SK-N-SH (cell line): ENCODE measurements around the gene MIPEP.

Experiments used
- CHD2 ChIP-seq: fragments of 150-350 bp; IDR thresholded peaks from 2 replicates; pipeline ENCODE4 v1.6.1; 2018; ENCODE audit warnings: low read length; ENCODE audit not compliant: partially characterized antibody
- CTCF ChIP-seq: fragments of 200-600 bp; sonication (generic); IDR thresholded peaks from 2 replicates; pipeline ENCODE4 v1.6.1; 2017; ENCODE audit warnings: antibody characterized with exemption, mild to moderate bottlenecking, moderate library complexity
- EP300 ChIP-seq, 2 experiments: IDR thresholded peaks; 2 replicates each; pipeline versions ENCODE4 v1.4.0 to v1.6.1; 2012; ENCODE audit warnings: borderline replicate concordance in 1 of 2, low read depth in 1 of 2, low read length in 1 of 2
- FOXM1 ChIP-seq: IDR thresholded peaks from 2 replicates; pipeline ENCODE4 v1.4.0; 2012; ENCODE audit warnings: low read depth, mild to moderate bottlenecking
- JUND ChIP-seq: IDR thresholded peaks from 2 replicates; pipeline ENCODE4 v1.4.0; 2012
- MAX ChIP-seq: IDR thresholded peaks from 2 replicates; pipeline ENCODE4 v1.4.0; 2012; ENCODE audit warnings: low read depth
- POLR2AphosphoS5 ChIP-seq: IDR thresholded peaks from 2 replicates; pipeline ENCODE4 v1.6.1; 2012; ENCODE audit warnings: low read depth, low read length
- RCOR1 ChIP-seq: fragments of 150-350 bp; IDR thresholded peaks from 2 replicates; pipeline ENCODE4 v1.6.1; 2017; ENCODE audit warnings: antibody characterized with exemption, low read length
- RFX5 ChIP-seq: IDR thresholded peaks from 2 replicates; pipeline ENCODE4 v1.6.1; 2012; ENCODE audit warnings: mild to moderate bottlenecking, improper control_type of control experiment, low read length
- SMC3 ChIP-seq: IDR thresholded peaks from 2 replicates; pipeline ENCODE4 v1.6.1; 2012; ENCODE audit warnings: low read depth, low read length, improper control_type of control experiment
- TAF1 ChIP-seq: IDR thresholded peaks from 2 replicates; pipeline ENCODE4 v1.6.1; 2012; ENCODE audit warnings: low read depth, mild to moderate bottlenecking, low read length, moderate library complexity, borderline replicate concordance
- TCF12 ChIP-seq: IDR thresholded peaks from 2 replicates; pipeline ENCODE4 v1.4.0; 2012
- TF ChIP-seq, protein P1 (sequence below): IDR thresholded peaks from 2 replicates; pipeline ENCODE4; 2012

DNA sequence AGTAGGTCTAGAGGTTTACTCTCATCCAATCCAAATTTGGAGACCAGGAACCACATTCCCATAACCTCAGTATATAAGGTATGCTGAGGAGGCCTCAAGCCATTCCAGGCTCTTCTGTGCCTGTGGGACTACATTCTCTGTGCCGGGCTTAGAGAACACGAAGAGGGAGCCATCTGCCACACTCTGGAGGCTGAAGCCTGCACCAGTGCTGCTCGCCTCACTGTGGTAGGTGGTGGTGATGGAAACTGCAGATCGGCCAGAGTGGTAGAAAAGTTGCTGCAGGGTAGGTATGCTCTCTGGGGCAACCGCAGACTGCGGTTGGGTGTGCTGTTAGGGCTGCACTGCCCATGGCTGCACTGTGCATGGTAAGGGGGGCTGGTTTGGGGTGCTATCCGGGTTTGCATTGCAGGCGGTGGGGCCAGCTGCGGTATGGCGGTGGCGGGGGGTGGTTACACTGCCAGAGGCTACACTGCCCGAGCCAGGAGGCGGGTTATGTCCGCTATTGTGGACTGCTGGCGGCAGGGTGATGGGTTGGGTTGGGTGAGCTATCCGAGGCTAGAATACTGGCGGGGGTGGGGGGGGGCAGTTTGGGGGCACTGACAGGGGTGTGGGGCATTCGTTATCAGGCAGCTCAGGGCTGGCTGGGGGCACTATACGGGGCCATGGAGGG is 174.0 kb downstream of the MIPEP start:
- TF ChIP-seq CHD2 (no peak), FOXM1 (no peak), EP300 (IDR thresholded peaks at IDR 0.05; ENCODE audit: borderline replicate concordance in 1 of 2, low read depth in 1 of 2, low read length in 1 of 2) (no peak), CTCF (no peak), MAX (no peak), TAF1 (no peak), POLR2AphosphoS5 (no peak), RCOR1 (no peak), RFX5 (no peak), SMC3 (no peak), TCF12 (no peak), JUND (no peak)
- TF ChIP-seq, protein P1, sequence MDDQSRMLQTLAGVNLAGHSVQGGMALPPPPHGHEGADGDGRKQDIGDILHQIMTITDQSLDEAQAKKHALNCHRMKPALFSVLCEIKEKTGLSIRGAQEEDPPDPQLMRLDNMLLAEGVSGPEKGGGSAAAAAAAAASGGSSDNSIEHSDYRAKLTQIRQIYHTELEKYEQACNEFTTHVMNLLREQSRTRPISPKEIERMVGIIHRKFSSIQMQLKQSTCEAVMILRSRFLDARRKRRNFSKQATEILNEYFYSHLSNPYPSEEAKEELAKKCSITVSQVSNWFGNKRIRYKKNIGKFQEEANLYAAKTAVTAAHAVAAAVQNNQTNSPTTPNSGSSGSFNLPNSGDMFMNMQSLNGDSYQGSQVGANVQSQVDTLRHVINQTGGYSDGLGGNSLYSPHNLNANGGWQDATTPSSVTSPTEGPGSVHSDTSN: no peak
